ENCODE results near the gene PDE2A.

Gene PDE2A

DNA sequence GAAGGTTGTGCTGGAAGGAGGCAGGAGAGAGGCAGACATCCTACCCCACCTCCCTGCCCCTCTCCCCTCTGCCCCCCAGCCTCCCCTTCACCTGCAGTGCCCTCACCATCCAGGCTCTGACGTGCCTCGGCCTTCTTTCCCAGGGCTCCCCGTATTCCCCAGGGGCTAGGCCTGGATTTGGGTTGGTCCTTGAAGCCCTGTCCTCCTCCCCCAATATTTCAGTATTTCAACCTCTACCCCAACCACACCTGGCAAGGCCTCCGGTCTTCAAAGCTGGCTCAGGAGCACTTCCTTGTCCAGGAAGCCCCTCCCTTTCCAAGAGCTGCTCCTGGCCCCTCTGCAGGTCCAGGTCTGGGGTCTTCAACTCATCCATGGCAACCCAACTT is 8.6 kb upstream of the PDE2A start:
- DNase-seq = no peak

DNA sequence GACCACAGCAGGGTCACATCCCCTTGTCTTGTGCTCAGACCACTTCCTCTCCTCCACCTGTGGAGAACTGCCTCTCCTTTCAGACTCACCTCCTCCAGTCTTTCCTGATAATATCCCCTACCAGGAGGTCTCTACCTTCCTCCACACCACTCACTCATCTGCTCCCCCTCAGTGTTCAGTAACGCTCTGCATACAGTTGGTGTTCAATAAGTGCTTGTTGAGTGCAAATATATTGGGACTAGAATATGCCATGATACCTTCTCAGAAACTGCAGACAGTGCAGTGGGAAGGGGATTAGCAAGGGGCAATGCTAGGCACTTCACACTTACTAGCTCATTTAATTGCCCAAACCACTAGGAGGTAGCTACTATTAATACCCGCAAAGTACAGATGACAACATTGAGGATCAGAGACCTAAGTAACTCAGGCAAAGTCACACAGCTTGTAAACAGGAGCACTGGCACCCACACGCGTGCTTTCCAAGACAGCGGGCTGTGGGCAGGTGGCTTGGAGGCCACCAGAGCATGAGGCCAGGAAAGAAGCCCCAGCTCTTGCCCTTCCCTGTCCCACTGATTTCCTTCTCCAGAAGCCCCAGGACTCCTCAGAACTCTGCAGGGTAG is 8.1 kb upstream of the PDE2A start:
- DNase-seq = no peak

GRCh38 chr11:72681226-72682153 is 7.3 kb upstream of the PDE2A start:
- no peak for DNase-seq

DNA sequence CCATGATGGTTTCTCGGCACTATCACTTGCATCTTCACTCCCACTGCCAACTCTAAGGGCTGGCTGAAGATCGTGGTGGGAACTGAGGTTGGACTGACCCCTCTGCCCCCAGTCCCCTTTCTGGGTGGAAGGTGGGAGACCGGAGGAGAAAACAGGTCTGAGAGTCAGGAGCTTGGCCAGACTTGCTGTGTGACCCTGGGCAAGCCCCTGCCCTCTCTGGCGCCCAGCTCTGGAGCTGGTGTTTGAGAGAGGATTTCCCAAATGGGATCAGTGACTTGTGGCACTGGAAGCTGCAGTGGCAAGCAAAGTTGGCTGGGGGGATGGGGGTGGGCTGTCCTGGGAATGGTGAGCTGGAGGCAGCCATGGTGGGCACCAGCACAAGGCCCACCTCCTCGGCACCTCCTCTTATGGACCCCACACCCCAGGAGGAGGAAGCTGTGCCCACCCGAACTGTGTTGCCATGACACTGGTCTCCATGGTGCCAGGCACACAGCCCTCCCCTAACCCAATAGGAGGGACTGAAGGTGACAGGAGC is 6.5 kb upstream of the PDE2A start:
- DNase-seq = no peak

DNA sequence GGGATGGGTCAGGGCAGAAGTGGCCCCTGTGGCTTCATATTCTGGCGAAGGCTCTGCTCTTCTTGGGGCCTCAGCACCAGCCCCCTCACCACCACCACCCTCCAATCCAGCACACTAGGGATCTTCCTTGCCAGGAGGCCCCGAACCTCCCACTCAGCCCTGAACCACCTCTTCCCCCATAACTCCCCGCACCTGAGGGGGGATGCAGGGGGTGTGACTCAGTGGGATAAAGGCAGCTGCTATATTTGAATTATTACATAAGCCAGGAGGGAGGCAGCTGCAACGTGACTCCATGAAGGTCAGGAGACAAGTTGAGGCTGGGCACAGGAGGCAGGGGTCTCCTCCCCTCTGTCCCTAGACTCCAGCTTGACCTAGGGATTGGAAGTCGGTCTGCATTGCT is 5.6 kb upstream of the PDE2A start:
- no peak for DNase-seq

GRCh38 chr11:72678524-72678923 is 4.3 kb upstream of the PDE2A start:
- DNase-seq = no peak

DNA sequence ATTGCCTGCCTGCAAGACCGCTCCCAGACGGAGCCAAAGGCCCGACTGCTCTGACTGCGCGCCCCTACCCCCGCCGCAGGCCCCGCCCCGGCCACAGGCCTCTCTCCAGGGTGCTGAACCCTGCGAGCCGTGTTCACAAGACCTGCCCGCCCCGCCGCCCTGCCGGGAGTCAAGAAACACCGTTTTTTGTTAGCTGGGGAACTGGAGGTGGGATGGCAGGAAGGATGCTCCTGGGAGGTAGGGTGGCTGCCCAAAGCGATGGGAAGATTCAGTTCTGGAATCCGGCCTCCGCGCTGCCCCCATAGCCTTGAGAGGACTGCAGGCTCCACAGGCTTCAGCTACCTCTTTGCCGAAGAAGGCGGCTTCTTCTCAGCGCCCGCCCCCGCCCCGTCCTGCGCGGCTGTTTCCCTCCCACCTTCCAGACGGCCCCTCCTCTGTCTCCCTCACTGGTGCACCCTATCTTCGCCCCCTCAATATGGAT is 2.7 kb upstream of the PDE2A start:
- no peak for DNase-seq

DNA sequence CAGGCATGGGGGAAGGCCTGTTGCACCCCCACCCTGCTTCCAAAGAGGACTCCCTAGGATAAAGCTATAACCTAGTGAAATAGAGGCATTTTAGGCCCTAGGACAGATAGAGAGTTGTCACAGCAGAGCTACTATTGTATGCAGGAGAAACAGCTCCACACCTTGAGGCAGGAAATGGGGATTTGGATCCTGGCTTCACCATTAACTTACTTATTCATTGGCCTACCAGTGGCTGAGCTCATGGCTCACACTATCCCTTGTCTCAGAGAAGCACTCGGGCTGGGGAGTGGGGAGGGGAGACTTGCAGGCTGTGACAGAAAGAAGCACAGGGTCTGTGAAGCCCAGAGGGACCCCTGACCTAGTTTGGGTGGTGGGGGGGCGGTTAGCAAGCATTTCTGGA is 999 bp upstream of the PDE2A start:
- DNase-seq = no peak

GRCh38 chr11:72673284-72673942 is 809 bp downstream of the PDE2A start:
- no peak for DNase-seq

DNA sequence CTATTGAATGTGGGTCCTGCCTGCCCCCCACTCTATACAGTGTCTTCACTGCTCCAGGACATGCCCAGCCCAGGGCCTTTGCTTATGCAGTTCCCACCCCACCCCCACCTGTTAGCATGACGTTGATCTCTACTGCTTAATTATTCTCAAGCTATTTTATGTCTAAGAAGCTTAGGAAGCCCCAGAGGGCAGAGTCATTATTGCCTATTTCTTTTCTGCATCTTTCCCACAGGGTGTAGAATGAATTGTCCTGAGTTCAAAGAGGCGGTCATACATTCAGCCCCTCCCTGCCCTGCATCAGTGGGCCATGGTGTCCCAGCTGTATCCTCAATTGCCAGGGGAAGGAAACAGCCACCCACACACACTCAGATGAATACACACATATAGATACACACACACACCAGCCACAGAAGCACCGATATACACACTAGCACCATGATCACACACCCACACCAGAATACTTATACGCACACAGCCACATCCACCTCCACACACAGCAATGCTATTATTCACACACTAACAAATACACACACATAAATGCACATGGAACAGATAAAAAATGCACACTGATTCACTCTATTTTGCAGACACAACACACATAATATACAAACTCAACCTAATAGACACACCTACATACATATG is 1.5 kb downstream of the PDE2A start:
- DNase-seq = no peak

- no peak for DNase-seq
Measured at GRCh38 chr11:72671152-72672099, 2.8 kb downstream of the PDE2A start.

DNA sequence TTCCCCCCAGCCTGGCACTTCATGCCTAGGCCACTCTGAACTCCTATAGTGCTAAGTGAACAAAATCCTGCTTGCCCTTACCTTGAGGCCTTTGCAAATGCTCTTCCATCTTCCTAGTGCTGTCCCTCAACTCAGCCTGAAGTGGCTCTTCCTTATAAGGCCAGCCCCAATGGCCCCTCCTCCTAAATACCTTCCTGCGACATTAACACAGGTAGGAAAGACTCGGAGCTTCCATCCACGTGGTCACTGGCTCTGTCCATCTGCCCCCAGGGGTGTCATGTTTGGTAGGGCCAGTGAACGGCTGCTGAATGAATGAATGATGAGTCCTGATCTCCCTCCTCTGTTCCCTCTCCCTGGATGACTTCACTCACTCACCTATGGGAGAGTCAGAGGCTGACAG is 4.2 kb downstream of the PDE2A start:
- DNase-seq = no peak

DNA sequence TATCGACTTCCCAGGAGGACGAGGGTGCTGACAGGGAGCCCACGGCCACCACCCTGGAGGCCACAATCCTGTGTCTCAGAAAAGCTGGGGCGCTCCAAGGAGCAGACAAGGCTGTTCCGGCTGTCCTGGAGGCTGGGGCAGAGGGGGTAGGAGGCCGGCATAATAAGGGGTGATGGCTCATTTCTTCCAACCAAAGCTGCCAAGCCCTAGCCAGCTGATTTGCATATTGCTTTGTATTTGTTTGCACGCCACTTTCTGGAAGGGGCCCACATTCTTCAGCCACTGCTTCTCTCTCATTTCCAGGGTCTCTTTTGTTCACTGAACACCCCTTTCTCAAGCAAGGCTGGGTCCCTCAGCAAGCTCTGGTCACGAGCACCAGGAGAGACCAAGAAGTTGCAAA is 4.7 kb downstream of the PDE2A start:
- DNase-seq = no peak

DNA sequence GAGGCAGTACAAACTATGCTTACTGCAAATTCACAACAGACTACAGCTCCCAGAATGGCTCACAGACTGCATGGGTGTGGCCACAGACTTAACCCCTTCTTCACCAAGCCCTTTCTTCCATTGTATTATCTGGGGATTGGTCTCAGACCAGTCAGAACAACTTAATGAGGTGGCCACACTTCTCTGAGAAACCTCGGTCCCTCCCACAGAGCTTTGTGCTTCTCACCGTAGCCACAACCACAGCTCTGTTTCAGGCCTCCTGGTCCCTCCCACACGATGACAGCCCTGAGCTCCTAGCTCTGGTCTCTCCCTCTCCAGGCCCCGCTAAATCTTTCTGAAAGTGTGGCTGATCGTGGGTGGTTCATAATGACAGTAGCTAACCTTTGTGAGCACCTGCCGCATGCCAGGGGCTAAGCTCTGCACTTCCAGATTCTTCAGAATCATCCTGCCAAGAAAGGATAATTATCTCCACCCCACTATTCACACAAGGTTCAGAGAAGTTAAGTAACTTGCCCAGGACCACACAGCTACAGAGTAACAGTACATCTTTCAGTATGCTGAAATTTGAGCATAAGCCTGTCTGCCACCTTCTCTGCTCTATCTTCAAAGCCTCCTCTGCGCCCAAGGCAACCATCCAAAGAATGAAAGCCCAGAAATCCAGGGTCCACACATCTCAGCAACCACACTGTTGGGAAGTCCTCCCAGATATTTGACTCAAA is 5.4 kb downstream of the PDE2A start:
- no peak for DNase-seq

DNA sequence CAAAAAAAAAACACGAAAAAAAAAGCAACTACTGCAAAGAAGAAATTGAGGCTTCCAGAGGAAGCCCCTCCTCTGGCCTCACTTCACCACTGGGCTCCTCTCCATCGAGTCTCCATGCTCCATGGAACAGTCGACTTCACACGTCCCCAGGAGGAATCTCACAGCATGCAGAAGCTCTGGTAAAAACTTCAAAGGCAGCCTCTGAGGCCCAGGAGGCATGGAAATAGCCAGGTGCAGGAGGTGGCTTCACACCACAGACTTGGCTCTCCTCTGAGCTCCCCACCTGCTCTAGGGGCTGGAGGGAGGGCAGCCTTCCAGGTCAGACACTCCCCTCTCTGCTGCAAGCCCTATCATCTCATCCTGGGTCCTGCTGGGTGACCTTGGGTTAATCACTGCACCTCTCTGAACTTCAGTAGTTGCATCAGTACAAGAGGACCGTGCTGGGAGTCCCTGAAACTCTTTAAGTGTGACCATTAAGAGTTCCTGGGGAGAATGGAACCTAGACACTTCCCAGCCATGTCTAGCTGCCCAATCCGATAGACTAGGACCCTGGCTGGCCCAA is 8.2 kb downstream of the PDE2A start:
- no peak for DNase-seq

DNA sequence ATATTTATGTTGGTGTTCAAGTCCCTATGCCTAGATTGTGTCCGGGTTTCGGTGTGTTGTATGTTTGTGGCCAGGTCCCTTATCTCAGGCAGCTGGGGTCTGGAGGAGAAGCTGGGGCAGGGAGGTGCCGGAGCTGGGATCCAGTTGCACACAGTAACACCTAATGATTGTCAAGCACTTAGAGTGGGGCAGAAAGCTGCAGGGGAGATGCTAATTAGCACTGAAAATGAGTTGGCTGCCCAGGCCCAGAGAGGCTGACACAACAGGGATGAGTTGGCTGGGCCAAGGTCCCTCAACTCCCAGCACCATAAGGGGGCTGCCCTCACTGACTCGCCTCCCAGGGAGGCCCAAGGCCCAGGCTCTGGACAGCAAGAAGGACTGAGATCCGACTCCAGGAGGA is 12.2 kb downstream of the PDE2A start:
- DNase-seq = no peak

DNA sequence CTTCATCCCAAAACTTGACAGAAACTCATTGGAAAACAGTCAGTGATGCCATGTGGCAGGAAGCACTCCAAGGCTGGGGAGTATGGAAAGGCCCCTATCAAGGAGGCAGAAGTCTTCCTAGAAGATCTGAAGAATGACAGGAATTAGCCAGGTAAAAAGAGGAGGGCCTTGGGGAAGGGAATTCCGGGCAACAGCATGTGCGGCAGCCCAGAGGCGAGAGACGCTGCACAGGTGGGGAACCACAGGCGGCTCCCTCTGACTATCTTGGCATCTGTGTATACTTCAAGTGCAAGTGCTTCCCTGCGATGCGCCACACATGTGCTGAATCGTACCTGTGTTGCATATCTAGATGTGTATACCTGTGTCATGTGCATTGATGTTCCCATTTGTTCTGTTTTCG is 12.7 kb downstream of the PDE2A start:
- DNase-seq = no peak

- no peak for DNase-seq
Measured at GRCh38 chr11:72658989-72659640, 15.1 kb downstream of the PDE2A start.

DNA sequence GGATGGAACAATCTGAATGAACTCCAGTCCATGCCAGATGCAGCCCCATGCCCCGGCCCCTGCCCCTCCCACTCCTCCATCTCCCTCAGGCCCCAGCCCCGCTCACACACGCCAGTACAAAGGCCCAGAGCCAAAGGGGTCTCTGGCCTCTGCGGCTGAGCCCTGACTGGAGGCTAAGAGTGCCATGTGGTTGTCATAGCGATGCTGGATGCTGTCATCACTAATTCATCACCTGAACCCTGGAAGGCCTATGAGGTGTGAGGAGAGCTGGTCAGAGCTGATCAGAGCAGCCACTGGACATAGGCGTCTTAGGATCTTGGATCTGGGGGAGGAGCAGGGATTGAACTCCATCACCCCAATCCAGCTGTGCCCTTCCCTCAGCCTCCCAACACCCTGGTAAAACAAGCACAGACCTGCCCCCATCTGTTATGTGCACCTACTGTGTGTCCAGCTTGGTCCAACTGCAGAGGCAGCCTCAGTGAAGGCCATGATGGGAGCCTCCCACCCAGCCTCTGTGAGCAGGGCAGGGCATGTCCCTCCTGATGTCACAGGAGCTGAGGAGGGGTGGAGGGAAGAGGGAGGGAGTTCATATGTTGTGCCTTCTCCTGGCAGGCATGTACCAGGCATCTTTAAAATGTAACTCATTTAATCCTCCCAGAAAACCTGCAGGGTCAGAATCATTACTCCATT is 16.7 kb downstream of the PDE2A start:
- no peak for DNase-seq
